Stimulated activated CD4-positive, alpha-beta T cell treated with anti-CD3 and anti-CD28 coated beads, TNF-alpha, amount 100 ng/mL, for 1 hour (primary cell): ENCODE results near the gene CCDC71.

ENCODE experiments used
- DNase-seq, 3 donors: peaks; one replicate each; pipeline ENCODE4 v3.0.0-alpha.2; 2020; ENCODE audit warnings: low read depth in 3 of 3, low spot score in 1 of 3

The CCDC71 gene

GRCh38 chr3:49132437-49133225 lies 33.5 kb downstream of the CCDC71 start, which contains the start of gene LAMB2:
TSS of gene LAMB2 (minus strand) at chr3:49133050. CDS start at chr3:49132867, 183 bp downstream.
- DNase-seq = no peak

DNA sequence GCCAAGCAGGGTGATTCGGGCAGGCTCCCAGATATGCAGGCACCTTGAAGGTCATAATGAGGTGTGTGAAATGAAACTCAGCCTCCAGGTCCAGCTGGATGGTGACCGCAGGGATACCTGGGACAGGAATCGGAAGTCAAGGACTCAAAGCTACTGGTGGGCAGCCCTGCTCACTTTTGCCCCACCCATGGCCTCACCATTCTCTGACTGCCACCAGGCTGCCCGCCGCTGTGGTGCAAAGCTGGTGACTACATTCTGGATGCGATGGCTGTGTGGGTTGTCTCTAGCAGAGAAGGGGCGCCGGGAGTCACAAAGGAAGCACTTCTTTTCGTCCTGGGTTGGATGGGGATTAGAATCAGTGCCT lies 34.1 kb downstream of the CCDC71 start:
- DNase-seq = no peak

DNA sequence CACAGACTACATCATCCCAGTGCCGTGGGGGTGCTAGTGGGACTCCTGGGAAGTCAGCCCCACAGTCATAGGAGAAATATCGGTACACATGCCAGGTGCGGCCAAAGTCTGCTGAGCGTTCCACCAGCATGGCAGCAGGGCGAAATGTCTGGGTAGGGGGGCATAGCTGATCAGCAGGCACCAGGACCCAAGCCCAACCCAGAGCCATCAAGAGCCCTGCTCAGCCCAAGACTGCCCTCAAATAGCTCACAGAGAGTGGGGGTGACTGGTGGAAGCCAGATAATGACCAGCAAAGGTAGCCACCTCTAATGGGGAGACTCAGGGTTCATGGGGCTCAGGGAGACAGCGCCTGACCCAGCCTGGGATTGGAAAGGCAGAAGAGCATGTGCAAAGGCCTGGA lies 34.6 kb downstream of the CCDC71 start:
- no peak for DNase-seq

- no peak for DNase-seq
Observed at GRCh38 chr3:49131040-49131439, 35.1 kb downstream of the CCDC71 start.

GRCh38 chr3:49124991-49125670 lies 41.0 kb downstream of the CCDC71 start:
- no peak for DNase-seq

DNA sequence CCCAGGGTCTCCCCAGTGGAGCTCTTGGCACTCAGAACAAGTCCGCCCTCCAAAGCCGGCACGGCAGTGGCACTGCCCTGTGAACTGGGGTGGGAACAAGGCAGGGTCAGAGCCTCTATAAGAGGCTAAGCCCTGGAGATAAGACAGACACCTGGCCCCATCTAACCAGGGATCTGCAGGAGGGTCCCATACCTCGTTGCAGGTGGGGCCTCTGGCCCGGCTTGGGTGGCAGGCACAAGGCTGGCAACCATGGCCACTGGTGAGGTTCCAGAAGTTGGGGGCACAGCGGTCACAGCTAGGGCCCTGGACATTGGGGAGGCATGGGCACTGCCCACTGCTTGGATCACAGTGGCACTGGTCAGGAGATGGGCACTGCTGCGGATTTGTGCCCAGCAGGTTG lies 41.9 kb downstream of the CCDC71 start:
- DNase-seq = no peak

DNA sequence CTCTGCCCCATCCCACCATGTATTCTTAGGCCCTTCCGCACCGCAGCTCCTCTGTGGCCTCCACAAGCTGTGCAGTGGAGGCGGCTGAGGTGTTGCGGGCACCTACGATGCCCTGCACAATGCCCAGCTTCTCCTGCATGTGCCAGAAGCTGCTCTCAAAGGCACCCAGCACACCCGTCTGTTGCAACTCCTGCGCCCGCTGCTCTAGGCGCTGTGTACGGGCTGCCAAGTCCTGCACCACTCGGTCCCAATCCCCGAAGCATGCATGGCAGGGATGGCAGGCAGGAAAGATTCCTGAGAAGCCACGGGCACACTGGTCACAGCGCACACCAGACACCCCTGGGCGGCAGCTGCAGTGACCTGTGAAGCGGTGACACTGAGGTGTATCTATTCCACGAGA lies 42.4 kb downstream of the CCDC71 start:
- no peak for DNase-seq

DNA sequence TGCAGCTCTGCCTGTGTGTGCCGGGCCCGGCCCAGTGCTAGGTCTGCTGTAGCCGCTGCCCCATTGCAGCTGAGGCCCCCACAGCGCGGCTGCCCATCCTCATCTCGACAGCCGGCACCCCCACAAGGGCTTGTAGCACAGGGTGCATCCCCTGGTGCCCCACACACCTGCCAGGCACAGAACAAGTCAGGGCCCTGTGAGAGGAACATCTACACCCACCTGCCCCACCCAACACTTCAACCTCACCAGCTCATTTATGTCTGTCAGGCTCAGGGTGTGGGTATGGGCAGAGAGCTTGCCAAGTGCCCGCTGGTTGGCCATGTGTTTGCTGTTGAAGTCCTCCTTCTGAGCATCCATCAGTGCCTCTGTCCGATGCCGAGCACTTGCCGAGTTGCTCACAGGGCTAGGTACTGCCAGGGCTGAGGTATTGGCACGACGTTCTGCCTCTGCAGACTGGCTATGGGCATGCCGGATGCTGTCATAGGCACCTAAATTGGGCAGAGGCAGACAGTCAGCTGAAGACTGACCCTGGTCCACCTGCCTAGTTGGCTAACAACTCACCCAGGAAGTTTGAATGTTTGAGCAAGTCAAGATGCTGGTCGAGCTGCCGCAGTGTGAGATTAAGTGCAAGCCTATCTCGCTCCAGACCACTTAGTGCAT lies 43.1 kb downstream of the CCDC71 start:
- no peak for DNase-seq

DNA sequence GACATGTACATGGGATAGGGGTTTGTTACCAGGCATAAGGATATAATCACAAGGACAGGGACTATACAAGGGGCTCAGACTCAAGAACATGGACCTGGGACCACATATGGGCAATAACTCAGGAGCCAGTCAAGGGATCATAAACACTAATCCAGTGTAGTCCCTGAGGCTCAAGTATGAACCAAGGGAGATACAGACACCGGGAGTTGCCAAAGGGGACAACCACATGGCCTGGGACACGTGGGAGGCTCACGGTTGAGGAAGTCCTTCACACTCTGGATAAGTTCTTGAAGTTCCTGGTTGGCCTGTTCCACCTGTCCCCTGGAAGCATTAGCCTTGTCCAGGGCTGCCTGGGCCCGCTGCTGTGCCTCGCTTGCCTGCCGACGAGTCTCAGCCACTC lies 43.7 kb downstream of the CCDC71 start:
- no peak for DNase-seq

DNA sequence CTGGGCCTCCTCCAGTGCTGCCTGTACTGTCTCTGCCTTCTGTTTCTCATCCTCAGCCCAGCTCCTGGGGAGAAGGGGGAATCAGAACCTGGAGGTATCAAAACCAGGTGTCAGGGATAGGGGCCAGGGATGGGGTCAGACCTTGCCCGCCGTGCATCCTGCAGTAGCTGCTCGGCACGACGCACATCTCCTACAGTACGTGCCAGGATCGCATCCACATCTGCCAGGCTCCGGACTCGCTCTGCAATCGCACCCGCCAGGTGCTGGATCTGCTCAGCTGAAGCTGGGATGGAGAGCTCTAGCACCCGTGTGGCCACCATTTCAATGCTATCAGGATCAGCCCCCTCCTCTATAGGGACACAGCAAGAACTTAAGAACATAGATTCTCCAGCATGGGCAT lies 44.1 kb downstream of the CCDC71 start:
- no peak for DNase-seq

GRCh38 chr3:49121132-49121736 lies 44.9 kb downstream of the CCDC71 start:
- no peak for DNase-seq

DNA sequence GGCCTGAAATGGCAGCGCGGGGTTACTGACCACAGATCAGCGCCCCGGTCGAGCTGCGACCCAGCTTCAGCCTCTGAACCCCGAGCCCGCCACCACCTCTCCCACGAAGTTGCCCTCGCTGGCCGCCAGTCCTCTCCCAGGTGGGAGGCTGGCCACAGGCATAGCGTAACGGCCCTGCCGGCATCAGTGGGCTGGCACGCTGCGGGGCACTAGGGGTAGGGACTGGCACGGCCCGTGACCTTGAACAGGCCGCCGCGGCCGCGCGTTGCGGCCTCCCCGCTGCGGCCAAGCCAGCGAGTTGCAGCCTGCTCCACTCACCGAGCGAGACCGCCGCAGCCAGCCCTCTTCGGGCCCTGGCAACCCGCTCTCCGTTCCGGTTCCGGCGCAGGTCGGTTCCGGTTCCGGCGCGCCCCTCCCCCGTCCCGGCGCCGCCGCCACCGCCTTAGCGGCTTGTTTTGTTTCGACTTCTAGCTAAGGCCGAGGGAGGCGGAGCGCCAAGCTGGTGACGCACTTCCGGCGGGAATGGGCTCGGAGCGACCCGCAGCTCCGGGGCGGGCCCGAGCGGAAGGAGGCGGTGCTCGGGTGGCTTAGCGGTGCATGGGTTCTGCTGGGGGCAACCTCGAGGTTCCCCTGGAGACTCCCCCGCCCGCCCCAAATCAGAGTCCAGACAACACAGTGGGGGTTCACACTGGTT lies 45.5 kb downstream of the CCDC71 start, which contains the start of gene USP19:
Gene USP19 (minus strand): TSS at position 386 of the 694 bp plus-strand sequence. CDS start 1,678 bp downstream, outside the sequence.
- peak; percentile 73 to 89 (median 83) for DNase-seq

DNA sequence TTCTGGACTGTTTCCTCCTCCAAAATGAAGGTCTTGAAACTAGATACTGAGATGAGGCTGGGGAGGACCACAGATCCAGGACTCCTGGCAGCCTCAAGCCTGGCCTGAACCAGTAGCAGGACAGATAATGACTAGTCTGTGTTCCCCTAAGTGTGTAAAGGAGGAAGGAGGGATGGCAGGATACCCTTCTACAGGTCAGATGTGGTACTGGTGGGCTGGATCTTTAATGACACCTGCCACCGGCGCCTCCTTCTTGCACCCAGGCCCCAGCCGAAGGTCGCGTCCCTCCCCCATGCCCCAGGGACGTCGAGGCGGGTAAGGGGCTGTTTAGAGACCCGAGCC lies 46.1 kb downstream of the CCDC71 start:
- DNase-seq = no peak

- no peak for DNase-seq
Observed at GRCh38 chr3:49119439-49119838, 46.7 kb downstream of the CCDC71 start.

DNA sequence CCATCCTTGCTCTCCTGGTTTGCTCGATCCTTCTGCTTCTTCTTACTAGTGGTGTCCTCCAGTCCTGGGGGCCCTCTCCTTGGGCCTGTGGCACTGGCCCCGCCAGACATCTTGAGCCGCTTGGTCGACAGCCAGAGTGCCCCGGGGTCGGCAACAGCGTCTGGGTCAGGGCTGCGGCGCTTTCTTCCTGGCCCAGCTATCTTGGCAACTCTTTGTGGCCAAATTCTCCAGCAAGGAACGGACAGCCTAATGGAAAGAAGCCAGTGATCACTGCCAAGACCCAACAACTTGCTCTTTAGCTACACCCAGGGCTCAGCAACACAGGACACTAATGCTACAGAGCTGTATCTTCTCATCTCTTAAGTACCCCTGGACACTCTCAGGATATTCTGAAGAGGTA lies 47.1 kb downstream of the CCDC71 start:
- no peak for DNase-seq
